ENCODE results near the gene CCDC91.

CCDC91 gene

GRCh38 chr12:28234444-28234843 lies 44.2 kb downstream of the CCDC91 start:
- peaks cover 16% of the 10 kb centered on the region for H3K36me3 Mint-ChIP-seq
- H3K27me3 Mint-ChIP-seq: no peaks in the 10 kb centered on the region
- no peak overlapping the region for H3K27ac Mint-ChIP-seq
- H3K4me1 Mint-ChIP-seq (ENCODE audit: low read depth): peaks cover 50% of the 10 kb centered on the region
- no peaks in the 10 kb centered on the region for H3K9me3 Mint-ChIP-seq (ENCODE audit: low read depth)
- no peak overlapping the region for H3K4me3 Mint-ChIP-seq

GRCh38 chr12:28235015-28235414 lies 44.8 kb downstream of the CCDC91 start:
- no peaks in the 10 kb centered on the region for H3K27me3 Mint-ChIP-seq
- H3K27ac Mint-ChIP-seq: no peak overlapping the region
- H3K4me1 Mint-ChIP-seq (ENCODE audit: low read depth): peaks cover 44% of the 10 kb centered on the region
- H3K9me3 Mint-ChIP-seq (ENCODE audit: low read depth): no peaks in the 10 kb centered on the region
- peaks cover 11% of the 10 kb centered on the region for H3K36me3 Mint-ChIP-seq
- no peak overlapping the region for H3K4me3 Mint-ChIP-seq

- Mint-ChIP-seq H3K27me3 (no peaks in the 10 kb centered on the region), H3K27ac (no peak overlapping the region), H3K4me3 (no peak overlapping the region), H3K9me3 (ENCODE audit: low read depth) (no peaks in the 10 kb centered on the region), H3K36me3 (peaks cover 6% of the 10 kb centered on the region), H3K4me1 (ENCODE audit: low read depth) (peaks cover 38% of the 10 kb centered on the region)
These were observed 45.7 kb downstream of the CCDC91 start for GRCh38 chr12:28235985-28236384.

- Mint-ChIP-seq H3K4me1 (ENCODE audit: low read depth) (peaks cover 31% of the 10 kb centered on the region), H3K36me3 (peaks cover 8% of the 10 kb centered on the region), H3K27ac (no peak overlapping the region), H3K27me3 (no peaks in the 10 kb centered on the region), H3K4me3 (no peak overlapping the region), H3K9me3 (ENCODE audit: low read depth) (no peaks in the 10 kb centered on the region)
These were observed 47.2 kb downstream of the CCDC91 start for GRCh38 chr12:28237423-28237822.

GRCh38 chr12:28239918-28240317 lies 49.7 kb downstream of the CCDC91 start:
- H3K4me3 Mint-ChIP-seq: no peak overlapping the region
- no peak overlapping the region for H3K27ac Mint-ChIP-seq
- peaks cover 10% of the 10 kb centered on the region for H3K36me3 Mint-ChIP-seq
- H3K4me1 Mint-ChIP-seq (ENCODE audit: low read depth): peaks cover 22% of the 10 kb centered on the region
- H3K9me3 Mint-ChIP-seq (ENCODE audit: low read depth): no peaks in the 10 kb centered on the region
- H3K27me3 Mint-ChIP-seq: no peaks in the 10 kb centered on the region

GRCh38 chr12:28240853-28241252 lies 50.6 kb downstream of the CCDC91 start:
- H3K9me3 Mint-ChIP-seq (ENCODE audit: low read depth): no peaks in the 10 kb centered on the region
- H3K27me3 Mint-ChIP-seq: no peaks in the 10 kb centered on the region
- peaks cover 6% of the 10 kb centered on the region for H3K36me3 Mint-ChIP-seq
- peaks cover 14% of the 10 kb centered on the region for H3K4me1 Mint-ChIP-seq (ENCODE audit: low read depth)
- no peak overlapping the region for H3K27ac Mint-ChIP-seq
- no peak overlapping the region for H3K4me3 Mint-ChIP-seq

GRCh38 chr12:28242129-28242495 lies 51.9 kb downstream of the CCDC91 start:
- Mint-ChIP-seq H3K4me1 (ENCODE audit: low read depth) (peaks cover 23% of the 10 kb centered on the region), H3K4me3 (no peak overlapping the region), H3K27me3 (no peaks in the 10 kb centered on the region), H3K36me3 (peaks cover 6% of the 10 kb centered on the region), H3K9me3 (ENCODE audit: low read depth) (no peaks in the 10 kb centered on the region), H3K27ac (no peak overlapping the region)

- Mint-ChIP-seq H3K9me3 (ENCODE audit: low read depth) (no peaks in the 10 kb centered on the region), H3K4me1 (ENCODE audit: low read depth) (peaks cover 26% of the 10 kb centered on the region), H3K4me3 (no peak overlapping the region), H3K27me3 (no peaks in the 10 kb centered on the region), H3K27ac (no peak overlapping the region), H3K36me3 (peaks cover 6% of the 10 kb centered on the region)
These were observed 52.4 kb downstream of the CCDC91 start for GRCh38 chr12:28242496-28243309.

GRCh38 chr12:28243310-28243633 lies 53.0 kb downstream of the CCDC91 start:
- Mint-ChIP-seq H3K36me3 (peaks cover 6% of the 10 kb centered on the region), H3K9me3 (ENCODE audit: low read depth) (no peaks in the 10 kb centered on the region), H3K27me3 (no peaks in the 10 kb centered on the region), H3K27ac (no peak overlapping the region), H3K4me1 (ENCODE audit: low read depth) (peaks cover 32% of the 10 kb centered on the region), H3K4me3 (no peak overlapping the region)

- Mint-ChIP-seq H3K4me1 (ENCODE audit: low read depth) (peaks cover 71% of the 10 kb centered on the region), H3K36me3 (peaks cover 3% of the 10 kb centered on the region), H3K9me3 (ENCODE audit: low read depth) (no peaks in the 10 kb centered on the region), H3K27ac (no peak overlapping the region), H3K4me3 (no peak overlapping the region), H3K27me3 (no peaks in the 10 kb centered on the region)
These were observed 57.5 kb downstream of the CCDC91 start for GRCh38 chr12:28247806-28248205.

- no peaks in the 10 kb centered on the region for H3K9me3 Mint-ChIP-seq (ENCODE audit: low read depth)
- H3K4me3 Mint-ChIP-seq: no peak overlapping the region
- H3K27me3 Mint-ChIP-seq: no peaks in the 10 kb centered on the region
- peaks cover 3% of the 10 kb centered on the region for H3K36me3 Mint-ChIP-seq
- H3K4me1 Mint-ChIP-seq (ENCODE audit: low read depth): peaks cover 74% of the 10 kb centered on the region
- H3K27ac Mint-ChIP-seq: peak overlapping the region; percentile 23
These were observed 58.4 kb downstream of the CCDC91 start for GRCh38 chr12:28248555-28249145.

- Mint-ChIP-seq H3K4me3 (peak overlapping the region; percentile 73), H3K4me1 (ENCODE audit: low read depth) (peaks cover 61% of the 10 kb centered on the region)
These were observed 62.9 kb downstream of the CCDC91 start for GRCh38 chr12:28253161-28253641.

GRCh38 chr12:28257411-28257810 lies 67.2 kb downstream of the CCDC91 start:
- no peaks in the 10 kb centered on the region for H3K27me3 Mint-ChIP-seq
- no peak overlapping the region for H3K4me3 Mint-ChIP-seq

More at GRCh38 chr12:28253161-28253641, 62.9 kb downstream of the CCDC91 start:
- Mint-ChIP-seq H3K36me3 (peaks cover 3% of the 10 kb centered on the region), H3K27me3 (no peaks in the 10 kb centered on the region), H3K27ac (peak overlapping the region; percentile 96), H3K9me3 (ENCODE audit: low read depth) (no peaks in the 10 kb centered on the region)

GRCh38 chr12:28258998-28259397 lies 68.7 kb downstream of the CCDC91 start:
- Mint-ChIP-seq H3K27ac (no peak overlapping the region), H3K9me3 (ENCODE audit: low read depth) (no peaks in the 10 kb centered on the region), H3K4me3 (no peak overlapping the region), H3K36me3 (peaks cover 21% of the 10 kb centered on the region), H3K27me3 (no peaks in the 10 kb centered on the region), H3K4me1 (ENCODE audit: low read depth) (peaks cover 8% of the 10 kb centered on the region)

More at GRCh38 chr12:28257411-28257810, 67.2 kb downstream of the CCDC91 start:
- Mint-ChIP-seq H3K27ac (peak overlapping the region; percentile 46), H3K36me3 (peaks cover 21% of the 10 kb centered on the region), H3K4me1 (ENCODE audit: low read depth) (peaks cover 24% of the 10 kb centered on the region), H3K9me3 (ENCODE audit: low read depth) (no peaks in the 10 kb centered on the region)

GRCh38 chr12:28265435-28266042 lies 75.3 kb downstream of the CCDC91 start:
- Mint-ChIP-seq H3K9me3 (ENCODE audit: low read depth) (peaks cover 2% of the 10 kb centered on the region), H3K4me3 (no peak overlapping the region), H3K27me3 (no peaks in the 10 kb centered on the region), H3K27ac (no peak overlapping the region), H3K4me1 (ENCODE audit: low read depth) (peaks cover 3% of the 10 kb centered on the region), H3K36me3 (peaks cover 26% of the 10 kb centered on the region)
